HG02588 (cell line): Measurements from ENCODE around the gene ATOH8.

Experiments
- ATAC-seq: cut with Tn5 transposase; IDR thresholded peaks from one replicate; pipeline ENCODE4 v1.9.1; 2021; ENCODE audit warnings: mild to moderate bottlenecking, moderate library complexity; ENCODE audit not compliant: unreplicated experiment

The ATOH8 gene

GRCh38 chr2:85735691-85736090, 18.1 kb upstream of the ATOH8 start:
- ATAC-seq: no peak

- ATAC-seq: no peak
Measured at GRCh38 chr2:85736456-85737355, 17.1 kb upstream of the ATOH8 start.

GRCh38 chr2:85737481-85737880, 16.3 kb upstream of the ATOH8 start:
- no peak for ATAC-seq

- ATAC-seq: no peak
Measured at GRCh38 chr2:85737961-85738360, 15.8 kb upstream of the ATOH8 start.

- ATAC-seq: no peak
Measured at GRCh38 chr2:85740193-85740592, 13.6 kb upstream of the ATOH8 start.

GRCh38 chr2:85741211-85741832, 12.5 kb upstream of the ATOH8 start:
- no peak for ATAC-seq

- no peak for ATAC-seq
Measured at GRCh38 chr2:85741833-85742455, 11.8 kb upstream of the ATOH8 start.

GRCh38 chr2:85743304-85743978, 10.3 kb upstream of the ATOH8 start:
- ATAC-seq: no peak

- ATAC-seq: no peak
Measured at GRCh38 chr2:85744055-85744454, 9.7 kb upstream of the ATOH8 start.

GRCh38 chr2:85744741-85745601, 8.8 kb upstream of the ATOH8 start:
- ATAC-seq: no peak

GRCh38 chr2:85745619-85746018, 8.2 kb upstream of the ATOH8 start:
- ATAC-seq: no peak

GRCh38 chr2:85746321-85747004, 7.3 kb upstream of the ATOH8 start:
- ATAC-seq: no peak

- ATAC-seq: no peak
Measured at GRCh38 chr2:85747441-85747840, 6.3 kb upstream of the ATOH8 start.

- no peak for ATAC-seq
Measured at GRCh38 chr2:85748039-85748734, 5.6 kb upstream of the ATOH8 start.

GRCh38 chr2:85748985-85749875, 4.6 kb upstream of the ATOH8 start:
- ATAC-seq: no peak

GRCh38 chr2:85750587-85751575, 2.9 kb upstream of the ATOH8 start:
- no peak for ATAC-seq

- no peak for ATAC-seq
Measured at GRCh38 chr2:85751627-85752026, 2.2 kb upstream of the ATOH8 start.
